ENCODE measurements around the gene GSTM5. TPM values are rescaled to one million over a fixed set of nuclear protein-coding genes. Genes with fewer than 3 reads are reported as not detected.
A peak's percentile ranks its signal among the peaks of the same experiment; 100 is the strongest.

Gene GSTM5
- total and polyA plus RNA-seq, 2 of the 13 experiments (the other 11 are each of a cell fraction or from before 2014, with no cell fraction given) = not detected

DNA sequence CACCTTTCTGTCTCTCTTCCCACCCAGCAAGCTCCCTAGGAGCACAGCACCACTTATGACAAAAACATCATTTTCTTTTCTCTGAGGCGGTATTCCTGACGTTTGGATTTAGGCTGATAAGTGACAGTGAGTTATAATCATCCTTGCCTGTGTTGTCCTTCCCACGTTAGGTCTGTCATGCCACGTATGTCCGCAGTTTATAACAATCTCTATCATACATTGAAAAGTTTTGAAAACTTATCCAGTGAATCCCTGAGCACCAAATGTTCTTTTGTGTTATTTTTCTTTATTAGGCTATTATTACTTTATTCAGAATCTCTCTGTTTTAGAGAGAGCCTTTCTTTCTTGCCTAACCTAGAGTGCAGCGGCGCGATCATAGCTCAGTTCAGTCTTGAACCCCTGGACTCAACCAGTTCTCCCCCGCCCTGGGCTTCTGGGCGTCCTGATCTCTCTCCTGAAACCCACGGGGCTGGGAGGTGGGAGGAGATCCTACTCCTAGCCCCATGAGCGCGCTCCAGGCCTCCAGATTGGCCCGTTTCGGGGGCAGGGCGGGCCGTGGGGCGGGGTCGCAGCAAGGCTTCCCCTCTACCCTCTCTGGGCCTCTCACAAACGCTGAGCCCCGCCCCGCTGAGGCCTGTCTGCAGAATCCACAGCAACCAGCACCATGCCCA lies 44.5 kb upstream of the GSTM5 start, which contains the start of gene GSTM2:
Gene GSTM2 (plus strand): TSS at position 606 of the 671 bp plus-strand sequence. CDS start 59 bp downstream, at position 665.
- H3K4me3 ChIP-seq (replicated peaks in 1 of 3; ENCODE audit: insufficient read depth in 1 of 3, low read depth in 2 of 3, low read length in 3 of 3) = peak within 1 kb of the TSS; percentile 56 to 70 (median 58)
- TF ChIP-seq, protein P1, sequence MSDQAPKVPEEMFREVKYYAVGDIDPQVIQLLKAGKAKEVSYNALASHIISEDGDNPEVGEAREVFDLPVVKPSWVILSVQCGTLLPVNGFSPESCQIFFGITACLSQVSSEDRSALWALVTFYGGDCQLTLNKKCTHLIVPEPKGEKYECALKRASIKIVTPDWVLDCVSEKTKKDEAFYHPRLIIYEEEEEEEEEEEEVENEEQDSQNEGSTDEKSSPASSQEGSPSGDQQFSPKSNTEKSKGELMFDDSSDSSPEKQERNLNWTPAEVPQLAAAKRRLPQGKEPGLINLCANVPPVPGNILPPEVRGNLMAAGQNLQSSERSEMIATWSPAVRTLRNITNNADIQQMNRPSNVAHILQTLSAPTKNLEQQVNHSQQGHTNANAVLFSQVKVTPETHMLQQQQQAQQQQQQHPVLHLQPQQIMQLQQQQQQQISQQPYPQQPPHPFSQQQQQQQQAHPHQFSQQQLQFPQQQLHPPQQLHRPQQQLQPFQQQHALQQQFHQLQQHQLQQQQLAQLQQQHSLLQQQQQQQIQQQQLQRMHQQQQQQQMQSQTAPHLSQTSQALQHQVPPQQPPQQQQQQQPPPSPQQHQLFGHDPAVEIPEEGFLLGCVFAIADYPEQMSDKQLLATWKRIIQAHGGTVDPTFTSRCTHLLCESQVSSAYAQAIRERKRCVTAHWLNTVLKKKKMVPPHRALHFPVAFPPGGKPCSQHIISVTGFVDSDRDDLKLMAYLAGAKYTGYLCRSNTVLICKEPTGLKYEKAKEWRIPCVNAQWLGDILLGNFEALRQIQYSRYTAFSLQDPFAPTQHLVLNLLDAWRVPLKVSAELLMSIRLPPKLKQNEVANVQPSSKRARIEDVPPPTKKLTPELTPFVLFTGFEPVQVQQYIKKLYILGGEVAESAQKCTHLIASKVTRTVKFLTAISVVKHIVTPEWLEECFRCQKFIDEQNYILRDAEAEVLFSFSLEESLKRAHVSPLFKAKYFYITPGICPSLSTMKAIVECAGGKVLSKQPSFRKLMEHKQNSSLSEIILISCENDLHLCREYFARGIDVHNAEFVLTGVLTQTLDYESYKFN (CRISPR knock-in tag; conservative IDR thresholded peaks at IDR 0.05) = peak; percentile 13; the same call in 1 of the 2 replicates
- TF ChIP-seq ZNF709 (CRISPR knock-in tag; IDR thresholded peaks at IDR 0.05) (no peak), CBX1 (IDR thresholded peaks at IDR 0.05; ENCODE audit: low read depth) (no peak), ZNF615 (CRISPR knock-in tag; IDR thresholded peaks at IDR 0.05; ENCODE audit: borderline replicate concordance) (no peak), PHF8 (CRISPR knock-in tag; IDR thresholded peaks at IDR 0.05) (peak; percentile 36; the same call in 1 of the 2 replicates), RFX5 (IDR thresholded peaks at IDR 0.05; ENCODE audit: low read depth, low read length) (no peak), HNRNPLL (IDR thresholded peaks at IDR 0.05; ENCODE audit: low read depth, low read length, poor library complexity, severe bottlenecking) (peak; percentile 27), HIVEP1 (CRISPR knock-in tag; IDR thresholded peaks at IDR 0.05) (no peak)
- TF ChIP-seq, protein P2, sequence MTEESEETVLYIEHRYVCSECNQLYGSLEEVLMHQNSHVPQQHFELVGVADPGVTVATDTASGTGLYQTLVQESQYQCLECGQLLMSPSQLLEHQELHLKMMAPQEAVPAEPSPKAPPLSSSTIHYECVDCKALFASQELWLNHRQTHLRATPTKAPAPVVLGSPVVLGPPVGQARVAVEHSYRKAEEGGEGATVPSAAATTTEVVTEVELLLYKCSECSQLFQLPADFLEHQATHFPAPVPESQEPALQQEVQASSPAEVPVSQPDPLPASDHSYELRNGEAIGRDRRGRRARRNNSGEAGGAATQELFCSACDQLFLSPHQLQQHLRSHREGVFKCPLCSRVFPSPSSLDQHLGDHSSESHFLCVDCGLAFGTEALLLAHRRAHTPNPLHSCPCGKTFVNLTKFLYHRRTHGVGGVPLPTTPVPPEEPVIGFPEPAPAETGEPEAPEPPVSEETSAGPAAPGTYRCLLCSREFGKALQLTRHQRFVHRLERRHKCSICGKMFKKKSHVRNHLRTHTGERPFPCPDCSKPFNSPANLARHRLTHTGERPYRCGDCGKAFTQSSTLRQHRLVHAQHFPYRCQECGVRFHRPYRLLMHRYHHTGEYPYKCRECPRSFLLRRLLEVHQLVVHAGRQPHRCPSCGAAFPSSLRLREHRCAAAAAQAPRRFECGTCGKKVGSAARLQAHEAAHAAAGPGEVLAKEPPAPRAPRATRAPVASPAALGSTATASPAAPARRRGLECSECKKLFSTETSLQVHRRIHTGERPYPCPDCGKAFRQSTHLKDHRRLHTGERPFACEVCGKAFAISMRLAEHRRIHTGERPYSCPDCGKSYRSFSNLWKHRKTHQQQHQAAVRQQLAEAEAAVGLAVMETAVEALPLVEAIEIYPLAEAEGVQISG (CRISPR knock-in tag; IDR thresholded peaks at IDR 0.05) = 0 out of 2 replicates have a peak, but pooled peaks have one; percentile 23
- TF ChIP-seq, protein P3, sequence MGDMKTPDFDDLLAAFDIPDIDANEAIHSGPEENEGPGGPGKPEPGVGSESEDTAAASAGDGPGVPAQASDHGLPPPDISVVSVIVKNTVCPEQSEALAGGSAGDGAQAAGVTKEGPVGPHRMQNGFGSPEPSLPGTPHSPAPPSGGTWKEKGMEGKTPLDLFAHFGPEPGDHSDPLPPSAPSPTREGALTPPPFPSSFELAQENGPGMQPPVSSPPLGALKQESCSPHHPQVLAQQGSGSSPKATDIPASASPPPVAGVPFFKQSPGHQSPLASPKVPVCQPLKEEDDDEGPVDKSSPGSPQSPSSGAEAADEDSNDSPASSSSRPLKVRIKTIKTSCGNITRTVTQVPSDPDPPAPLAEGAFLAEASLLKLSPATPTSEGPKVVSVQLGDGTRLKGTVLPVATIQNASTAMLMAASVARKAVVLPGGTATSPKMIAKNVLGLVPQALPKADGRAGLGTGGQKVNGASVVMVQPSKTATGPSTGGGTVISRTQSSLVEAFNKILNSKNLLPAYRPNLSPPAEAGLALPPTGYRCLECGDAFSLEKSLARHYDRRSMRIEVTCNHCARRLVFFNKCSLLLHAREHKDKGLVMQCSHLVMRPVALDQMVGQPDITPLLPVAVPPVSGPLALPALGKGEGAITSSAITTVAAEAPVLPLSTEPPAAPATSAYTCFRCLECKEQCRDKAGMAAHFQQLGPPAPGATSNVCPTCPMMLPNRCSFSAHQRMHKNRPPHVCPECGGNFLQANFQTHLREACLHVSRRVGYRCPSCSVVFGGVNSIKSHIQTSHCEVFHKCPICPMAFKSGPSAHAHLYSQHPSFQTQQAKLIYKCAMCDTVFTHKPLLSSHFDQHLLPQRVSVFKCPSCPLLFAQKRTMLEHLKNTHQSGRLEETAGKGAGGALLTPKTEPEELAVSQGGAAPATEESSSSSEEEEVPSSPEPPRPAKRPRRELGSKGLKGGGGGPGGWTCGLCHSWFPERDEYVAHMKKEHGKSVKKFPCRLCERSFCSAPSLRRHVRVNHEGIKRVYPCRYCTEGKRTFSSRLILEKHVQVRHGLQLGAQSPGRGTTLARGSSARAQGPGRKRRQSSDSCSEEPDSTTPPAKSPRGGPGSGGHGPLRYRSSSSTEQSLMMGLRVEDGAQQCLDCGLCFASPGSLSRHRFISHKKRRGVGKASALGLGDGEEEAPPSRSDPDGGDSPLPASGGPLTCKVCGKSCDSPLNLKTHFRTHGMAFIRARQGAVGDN (CRISPR knock-in tag; IDR thresholded peaks at IDR 0.05) = peak; percentile 39; the same call in 1 of the 2 replicates
- TF ChIP-seq, protein P4, sequence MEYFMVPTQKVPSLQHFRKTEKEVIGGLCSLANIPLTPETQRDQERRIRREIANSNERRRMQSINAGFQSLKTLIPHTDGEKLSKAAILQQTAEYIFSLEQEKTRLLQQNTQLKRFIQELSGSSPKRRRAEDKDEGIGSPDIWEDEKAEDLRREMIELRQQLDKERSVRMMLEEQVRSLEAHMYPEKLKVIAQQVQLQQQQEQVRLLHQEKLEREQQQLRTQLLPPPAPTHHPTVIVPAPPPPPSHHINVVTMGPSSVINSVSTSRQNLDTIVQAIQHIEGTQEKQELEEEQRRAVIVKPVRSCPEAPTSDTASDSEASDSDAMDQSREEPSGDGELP (IDR thresholded peaks at IDR 0.05; ENCODE audit: borderline replicate concordance, low read depth) = no peak; the same call in 1 of the 2 replicates

More for the DNA sequence above, 44.5 kb upstream of the GSTM5 start, which contains the start of gene GSTM2:
- no peak within 1 kb of the TSS for H3K27ac ChIP-seq (ENCODE audit: extremely low read length, insufficient read depth, low read length)
- peak within 1 kb of the TSS; percentile 55; the same call in 1 of the 2 replicates for H3K9ac ChIP-seq (ENCODE audit: insufficient read depth, low read depth, low read length)
- H3K4me2 ChIP-seq (ENCODE audit: low read depth, low read length) = peak within 1 kb of the TSS; percentile 80
- peak; percentile 100 for ATAC-seq
- FAIRE-seq = peak; percentile 39
- H3K27me3 ChIP-seq (ENCODE audit: control insufficient read depth in 1 of 2, insufficient read depth in 2 of 2, low read length in 2 of 2) = no peaks in the 10 kb centered on the region
- peaks cover 13% of the 10 kb centered on the region for H3K4me1 ChIP-seq (ENCODE audit: insufficient read depth, low read length)
- no peaks in the 10 kb centered on the region for H3K79me2 ChIP-seq (ENCODE audit: insufficient read depth, low read length)
- H4K20me1 ChIP-seq (ENCODE audit: insufficient read depth, low read length) = no peaks in the 10 kb centered on the region
- no peaks in the 10 kb centered on the region; a peak in 1 of 5 replicates for H3K36me3 ChIP-seq (replicated peaks in 1 of 2; ENCODE audit: control insufficient read depth in 1 of 2, insufficient read depth in 2 of 2, low read length in 2 of 2)
- WGBS (ENCODE audit: low lambda C conversion rate) = 24% methylated on average over 13 of the region's 22 CpGs
- H3K9me3 ChIP-seq (ENCODE audit: low read length) = no peaks in the 10 kb centered on the region
- H2AFZ ChIP-seq (ENCODE audit: low read length) = peak within 1 kb of the TSS; percentile 50
- intact Hi-C loops (cut with micrococcal nuclease; ENCODE audit: unreplicated experiment) = no loop called here
- BruUV-seq (replicated peaks) = no TSS peak
- in situ Hi-C loops (cut with HindIII; ENCODE audit: extremely low pct_ligation_motif_present, low pct_unique_long_range_greater_than_20kb) = loop anchor here (10.0 kb wide), 1 partner anchor 47 kb away; the partner anchor contains the start of gene GSTM5
- POLR2A ChIA-PET = interaction anchor here (1.1 to 1.8 kb wide), 2 partner anchors 11 to 27 kb away, joined by 3 to 10 read pairs; partner anchors contain the start of gene GSTM4
- DNase-seq (ENCODE audit: low spot score) = peak; percentile 80
- CTCF ChIA-PET (ENCODE audit: low intra/inter-chr PET ratio, low total read pairs) = no interaction called here

Data from HepG2 (cell line).